HepG2 (cell line): ENCODE data around the gene NRL.

Experiments used
- CEBPB ChIP-seq: IDR thresholded peaks from 2 replicates; pipeline ENCODE4 v1.6.1; 2011; ENCODE audit warnings: low read depth, low read length, improper control_type of control experiment, borderline replicate concordance
- HIVEP1 ChIP-seq: sonication (generic); formaldehyde crosslinking; IDR thresholded peaks from 2 replicates; pipeline ENCODE4 v1.4.0; 2020; ENCODE audit warnings: mild to moderate bottlenecking, missing genetic modification reagents
- NFYB ChIP-seq: sonication (generic); formaldehyde crosslinking; IDR thresholded peaks from 2 replicates; pipeline ENCODE4 v1.4.0; 2020; ENCODE audit warnings: missing genetic modification reagents
- ZNF670 ChIP-seq: sonication (generic); formaldehyde crosslinking; IDR thresholded peaks from 2 replicates; pipeline ENCODE4 v1.8.0; 2022; ENCODE audit warnings: mild to moderate bottlenecking, missing genetic modification reagents, borderline replicate concordance

DNA sequence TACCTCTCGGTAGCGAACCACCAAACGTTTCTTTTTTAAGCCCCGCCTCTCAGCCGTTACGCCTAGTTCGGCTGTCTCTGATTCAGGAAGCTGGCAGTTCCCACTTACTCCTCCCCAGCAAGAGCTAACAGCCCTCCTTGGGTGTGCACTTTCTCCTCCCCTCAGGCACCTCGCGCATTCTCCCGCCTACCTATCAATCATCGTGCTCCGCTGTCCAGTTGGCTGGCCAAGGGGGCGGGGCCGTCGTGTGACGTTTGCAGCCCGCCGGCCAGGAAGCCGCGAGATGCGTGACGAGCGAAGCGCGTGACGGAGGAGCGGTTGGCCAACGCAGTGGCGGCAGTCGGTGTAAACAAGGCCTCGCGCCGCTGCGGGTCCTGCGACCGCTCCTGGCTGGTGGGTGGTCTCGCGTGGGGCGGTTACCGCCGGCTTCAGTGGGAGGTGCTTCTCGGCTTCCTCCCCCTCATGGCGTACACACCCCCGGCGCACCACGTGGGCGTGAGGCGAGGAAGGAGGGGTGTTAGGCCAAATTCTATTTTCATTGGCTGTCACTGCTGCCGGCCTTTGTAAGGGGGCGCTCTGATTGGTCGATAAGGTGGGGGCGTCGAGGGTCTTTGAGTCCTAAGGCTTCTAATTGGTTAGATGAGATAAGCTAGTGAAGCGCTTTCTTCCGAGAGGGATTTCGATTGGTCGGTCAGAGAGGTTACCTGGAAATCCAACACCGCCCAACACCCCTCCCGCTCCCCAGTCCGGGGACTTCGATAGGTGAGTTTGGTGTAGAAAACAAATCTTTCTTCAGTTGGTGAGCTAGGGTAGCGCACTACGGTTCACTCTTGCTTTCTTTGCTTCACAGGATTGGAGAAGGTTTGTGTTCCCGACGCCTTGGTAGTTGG lies at the start of gene NRL, which contains the start of gene DCAF11:
- TF ChIP-seq CEBPB (peak; percentile 83; the same call in 1 of the 2 replicates), ZNF670 (CRISPR knock-in tag) (no peak), HIVEP1 (CRISPR knock-in tag) (peak; percentile 98), NFYB (CRISPR knock-in tag) (peak; percentile 93)
